ENCODE measurements around the gene SINHCAF.
"Not testable (repeated sequence)": the region's sequence is repeated elsewhere in the genome, so short reads cannot be mapped to it uniquely, and the experiment has no call there.

SINHCAF gene

GRCh38 chr12:31306866-31307265 is 19.1 kb downstream of the SINHCAF start:
- DNase-seq, result no peak

- DNase-seq, result no peak
Measured at GRCh38 chr12:31303466-31303865, 22.5 kb downstream of the SINHCAF start.

GRCh38 chr12:31301311-31301710 is 24.6 kb downstream of the SINHCAF start:
- no peak for DNase-seq

GRCh38 chr12:31300783-31301182 is 25.2 kb downstream of the SINHCAF start:
- DNase-seq, result no peak

- no peak for DNase-seq
Measured at GRCh38 chr12:31300341-31300740, 25.6 kb downstream of the SINHCAF start.

GRCh38 chr12:31298922-31299321 is 27.0 kb downstream of the SINHCAF start:
- no peak for DNase-seq

GRCh38 chr12:31298515-31298910 is 27.4 kb downstream of the SINHCAF start:
- no peak for DNase-seq

- DNase-seq, result no peak
Measured at GRCh38 chr12:31297572-31298514, 28.1 kb downstream of the SINHCAF start.

GRCh38 chr12:31289441-31289840 is 36.5 kb downstream of the SINHCAF start:
- no peak for DNase-seq

GRCh38 chr12:31288381-31288780 is 37.6 kb downstream of the SINHCAF start:
- no peak for DNase-seq

- no peak for DNase-seq
Measured at GRCh38 chr12:31280183-31280582, 45.8 kb downstream of the SINHCAF start.

- no peak for DNase-seq
Measured at GRCh38 chr12:31279390-31279924, 46.5 kb downstream of the SINHCAF start.

- DNase-seq, result no peak
Measured at GRCh38 chr12:31278832-31279231, 47.1 kb downstream of the SINHCAF start.

- DNase-seq, result no peak
Measured at GRCh38 chr12:31278424-31278823, 47.5 kb downstream of the SINHCAF start.

GRCh38 chr12:31277081-31277480 is 48.9 kb downstream of the SINHCAF start:
- no peak for DNase-seq

- DNase-seq, result no peak
Measured at GRCh38 chr12:31275491-31275890, 50.5 kb downstream of the SINHCAF start.

GRCh38 chr12:31274520-31275300 is 51.2 kb downstream of the SINHCAF start:
- no peak for DNase-seq

- DNase-seq, result not testable (repeated sequence)
Measured at GRCh38 chr12:31273794-31274193, 52.2 kb downstream of the SINHCAF start.

GRCh38 chr12:31272607-31273225 is 53.2 kb downstream of the SINHCAF start:
- no peak for DNase-seq

- DNase-seq, result no peak
Measured at GRCh38 chr12:31267966-31268365, 58.0 kb downstream of the SINHCAF start.

- DNase-seq, result no peak
Measured at GRCh38 chr12:31265722-31266121, 60.2 kb downstream of the SINHCAF start.

GRCh38 chr12:31263661-31264060 is 62.3 kb downstream of the SINHCAF start:
- no peak for DNase-seq

- DNase-seq, result no peak
Measured at GRCh38 chr12:31261744-31262143, 64.2 kb downstream of the SINHCAF start.

Data from NCI-H2081 treated with DMSO at 0.1 percent for 48 hours (cell line).